Left renal cortex interstitium (tissue), 4 donors: Measurements from ENCODE around the gene SYT13. TPM values are rescaled to one million over a fixed set of nuclear protein-coding genes. Genes with fewer than 3 reads are reported as not detected.

Source experiments
- DNase-seq, 4 donors: peaks; one replicate each; pipeline ENCODE4 v3.0.0-alpha.2; 2013; ENCODE audit warnings: low read depth in 4 of 4, low spot score in 2 of 4, missing footprints in 1 of 4
- polyA plus RNA-seq, 4 donors: library from polyadenylated mRNA; unstranded; fragments of 120-200 nt; gene quantifications; one replicate each; pipeline ENCODE4 v1.2.1, GENCODE V29; 2013; ENCODE audit not compliant: insufficient read length in 4 of 4

SYT13 gene
- polyA plus RNA-seq, 4 donors, result 11.5 to 13.7 (median 13.4) TPM

DNA sequence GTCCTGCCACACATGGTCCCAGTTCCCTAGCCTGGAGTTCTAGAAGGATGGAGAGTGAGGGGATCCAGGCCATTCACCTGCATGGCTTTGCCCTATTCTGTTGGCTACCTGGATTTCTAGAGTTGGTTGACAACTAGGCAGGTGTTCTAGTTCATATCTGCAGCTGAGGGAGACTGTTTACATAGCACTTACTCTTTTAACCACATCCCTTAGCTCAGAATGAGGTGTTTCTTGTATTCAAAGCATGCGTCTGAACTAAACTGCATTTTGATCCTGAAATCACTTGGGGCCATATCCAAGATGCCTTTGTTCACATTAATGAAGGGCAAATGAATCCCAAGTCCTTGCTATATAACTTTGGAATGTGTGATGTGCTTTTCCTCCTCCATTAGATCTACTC lies 60.9 kb downstream of the SYT13 start:
- no peak for DNase-seq

DNA sequence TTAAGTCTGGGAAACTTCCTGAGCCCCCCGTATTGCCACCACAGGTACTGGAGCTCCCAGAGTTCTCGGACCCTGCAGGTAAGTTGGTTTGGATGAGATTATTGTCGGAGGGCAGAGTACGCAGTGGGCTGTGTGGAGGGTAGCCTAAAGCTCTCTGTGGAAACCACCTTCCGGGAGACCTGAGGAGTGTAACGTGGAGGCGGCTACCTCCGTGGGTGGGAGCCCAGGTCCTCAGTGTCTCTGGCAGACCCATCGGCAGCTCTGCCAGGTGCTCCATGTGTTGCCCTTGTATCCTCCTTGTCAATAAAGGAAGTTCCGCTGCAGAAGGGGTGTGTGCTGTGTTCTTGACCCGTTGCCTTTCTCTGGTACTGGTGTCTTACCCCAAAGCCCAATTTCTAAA lies 61.4 kb downstream of the SYT13 start:
- DNase-seq, result no peak

DNA sequence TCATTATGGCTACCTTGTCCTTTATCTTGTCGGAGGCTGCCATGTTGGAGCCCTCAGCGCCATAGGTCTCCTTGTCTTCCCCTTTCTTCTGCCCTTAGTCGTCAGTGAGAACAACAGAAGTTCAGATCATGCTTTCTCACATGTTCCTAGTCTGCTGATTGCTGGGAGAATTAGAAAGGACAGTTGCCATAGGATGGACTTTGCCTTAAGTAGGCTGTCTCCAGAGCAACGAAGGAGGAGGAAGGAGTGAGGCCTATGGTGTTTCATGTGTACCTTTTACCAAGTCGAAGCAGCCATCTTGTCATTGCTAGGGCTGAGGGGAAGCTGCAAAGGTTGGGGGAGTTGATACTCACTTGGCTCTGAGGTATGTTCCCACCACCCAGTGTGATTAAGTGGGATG lies 62.6 kb downstream of the SYT13 start:
- DNase-seq, result no peak

DNA sequence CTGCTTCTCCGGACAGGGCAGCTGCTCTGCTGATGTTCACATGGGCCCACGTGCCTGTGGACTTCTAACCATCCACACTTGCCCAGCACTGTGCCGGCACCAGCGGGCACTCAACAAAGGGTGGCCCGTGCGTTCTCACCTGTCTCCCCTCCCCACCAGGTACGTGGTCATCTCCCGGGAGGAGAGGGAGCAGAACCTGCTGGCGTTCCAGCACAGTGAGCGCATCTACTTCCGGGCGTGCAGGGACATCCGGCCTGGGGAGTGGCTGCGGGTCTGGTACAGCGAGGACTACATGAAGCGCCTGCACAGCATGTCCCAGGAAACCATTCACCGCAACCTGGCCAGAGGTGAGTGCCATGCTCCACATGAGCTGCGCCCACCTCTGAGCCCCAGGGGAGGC lies 66.7 kb downstream of the SYT13 start:
- DNase-seq, result no peak

DNA sequence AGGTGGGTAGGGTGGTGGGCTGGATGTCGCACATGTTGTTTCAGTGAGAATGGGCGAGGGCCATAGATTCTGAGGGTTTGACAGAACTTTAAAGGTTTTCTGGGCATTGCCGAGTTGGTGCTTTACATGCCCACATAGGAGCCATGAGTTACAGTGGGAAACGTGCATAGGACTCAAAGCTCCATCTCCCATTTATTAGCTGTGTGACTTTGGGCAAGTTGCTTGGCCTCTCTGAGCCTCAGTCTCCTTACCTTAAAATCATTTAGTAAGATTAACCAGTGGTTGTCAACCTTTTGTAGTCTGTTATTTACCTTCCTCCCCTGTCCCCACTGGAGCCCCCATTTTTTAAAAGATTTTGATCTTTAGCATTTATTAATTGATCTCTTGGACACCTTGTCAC lies 67.4 kb downstream of the SYT13 start:
- DNase-seq, result no peak

DNA sequence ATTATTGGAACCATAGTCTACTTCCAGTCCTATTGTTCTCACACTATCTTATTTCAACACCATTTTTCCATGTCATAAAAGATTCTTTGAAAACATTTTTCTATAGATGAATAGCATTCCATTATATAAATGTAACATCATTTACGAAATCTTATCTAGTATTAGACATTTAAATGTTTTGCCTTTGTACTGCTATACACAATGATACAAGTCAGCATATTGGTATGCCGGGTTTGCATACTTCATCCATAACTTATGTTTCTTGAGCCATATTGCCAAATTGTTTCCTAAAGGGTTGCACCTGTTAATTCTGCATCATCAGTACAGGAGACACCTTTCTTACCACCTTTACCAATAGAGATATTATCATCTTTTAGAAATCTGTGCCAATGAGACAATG lies 68.2 kb downstream of the SYT13 start:
- no peak for DNase-seq

DNA sequence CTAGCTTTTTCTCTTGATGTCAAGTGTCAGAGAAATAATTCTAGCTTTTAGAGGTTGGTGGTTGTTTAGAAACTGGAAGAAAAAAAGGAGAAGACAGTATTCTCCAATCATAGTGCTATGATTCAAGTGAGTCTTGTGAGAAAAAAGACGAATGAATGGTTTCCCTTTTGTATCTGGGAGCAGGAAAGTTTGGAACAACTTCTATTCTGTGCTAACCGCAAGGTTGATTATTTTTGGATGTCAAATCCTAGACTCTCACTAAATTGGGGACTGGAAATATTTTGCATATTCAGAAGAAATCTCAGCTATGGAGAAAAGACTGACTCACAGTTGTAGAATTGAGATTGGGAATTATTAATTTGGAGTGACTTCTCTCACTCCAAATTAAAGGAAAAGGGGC lies 69.2 kb downstream of the SYT13 start:
- no peak for DNase-seq

DNA sequence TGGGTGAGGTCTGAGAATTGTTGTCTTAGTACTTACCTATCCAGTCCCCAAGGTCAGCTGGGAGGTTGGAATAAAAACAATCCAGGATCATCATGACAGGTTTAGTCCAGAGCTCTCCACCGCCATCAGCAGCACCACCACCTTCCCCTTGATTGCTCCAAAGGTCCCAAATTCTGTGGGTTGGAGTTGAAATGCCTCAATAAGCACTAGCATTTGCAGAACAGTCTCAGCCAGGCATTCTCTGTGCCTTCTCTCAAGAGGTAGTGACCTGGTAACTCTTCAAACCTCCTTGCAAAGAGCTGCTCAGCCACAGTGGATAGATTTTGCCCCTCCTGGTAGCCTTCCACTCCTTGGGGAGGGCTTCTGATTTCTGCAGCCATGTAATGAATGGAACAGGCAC lies 70.1 kb downstream of the SYT13 start:
- no peak for DNase-seq

DNA sequence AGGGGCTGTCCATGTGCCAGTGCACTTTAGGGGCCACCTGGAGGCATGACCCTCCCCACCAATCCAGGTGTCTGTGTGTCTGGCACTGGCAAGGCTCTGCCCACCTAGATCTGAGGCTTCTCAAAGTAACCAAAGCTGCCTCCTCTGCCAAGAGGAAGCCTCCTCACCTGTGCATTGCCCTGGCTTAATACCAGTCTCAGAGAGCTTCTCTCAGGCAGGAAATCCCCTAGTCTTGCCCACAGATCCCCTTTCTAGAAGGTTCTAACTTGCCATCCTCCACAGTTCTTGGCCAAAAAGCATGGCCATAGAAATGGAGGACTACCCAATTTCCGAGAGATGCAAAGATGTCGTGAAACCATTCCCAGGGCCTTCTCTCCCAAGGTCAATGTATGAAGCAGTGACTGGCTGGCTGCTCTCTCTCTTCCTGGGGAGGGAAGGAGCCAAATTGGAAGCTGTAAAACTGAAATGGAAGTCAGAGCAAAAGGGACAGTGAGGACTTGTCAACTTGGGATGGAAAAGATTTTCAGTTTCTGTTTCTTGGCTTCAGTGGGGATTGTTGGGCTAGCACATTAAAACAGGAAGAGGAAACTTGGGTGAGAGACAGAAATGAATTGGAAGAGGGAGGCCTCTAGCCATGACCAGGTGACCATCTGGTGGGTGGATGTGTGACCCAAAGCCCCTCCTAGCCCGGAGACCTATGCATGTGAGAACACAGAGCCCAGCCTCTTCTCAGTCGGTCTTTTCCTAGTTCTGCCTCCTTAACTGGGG lies 70.9 kb downstream of the SYT13 start:
- DNase-seq, result no peak

DNA sequence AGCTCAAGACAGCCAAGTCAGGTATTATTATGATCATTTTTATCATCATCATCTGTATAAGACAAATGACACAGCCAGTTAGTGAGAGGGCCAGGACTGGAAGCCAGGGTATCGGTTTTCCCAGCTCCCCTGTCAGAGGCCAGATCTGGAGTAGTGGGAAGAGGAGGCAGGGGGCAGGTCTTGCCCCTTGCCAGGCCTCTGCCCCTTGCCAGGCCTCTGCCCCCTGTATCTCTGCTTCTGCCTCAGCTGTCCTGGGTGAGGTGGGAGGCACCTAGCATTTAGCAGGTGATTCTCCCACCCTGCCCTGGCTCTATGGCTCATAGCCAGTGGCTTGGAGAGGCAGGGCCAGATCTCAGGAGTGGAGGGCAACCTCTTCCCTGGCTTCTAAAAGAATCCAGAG lies 72.4 kb downstream of the SYT13 start:
- DNase-seq, result no peak

DNA sequence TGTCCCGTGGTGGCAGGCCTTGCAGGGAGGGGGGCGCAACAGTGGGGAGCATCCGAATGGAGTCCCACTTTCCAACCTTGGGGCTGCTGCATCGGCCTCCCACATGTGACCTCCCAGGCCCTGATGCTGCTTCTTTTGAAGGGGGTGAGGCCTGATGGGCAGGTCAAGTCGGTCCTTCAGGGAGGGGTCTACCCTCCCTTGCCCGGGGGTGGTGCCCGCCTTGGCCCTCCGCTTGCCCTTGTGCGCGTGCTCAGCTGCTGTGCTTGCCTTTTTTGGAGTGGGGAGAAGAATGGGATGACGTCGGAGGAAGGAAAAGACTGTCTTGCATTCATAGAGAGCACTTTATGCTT lies 72.8 kb downstream of the SYT13 start:
- no peak for DNase-seq

DNA sequence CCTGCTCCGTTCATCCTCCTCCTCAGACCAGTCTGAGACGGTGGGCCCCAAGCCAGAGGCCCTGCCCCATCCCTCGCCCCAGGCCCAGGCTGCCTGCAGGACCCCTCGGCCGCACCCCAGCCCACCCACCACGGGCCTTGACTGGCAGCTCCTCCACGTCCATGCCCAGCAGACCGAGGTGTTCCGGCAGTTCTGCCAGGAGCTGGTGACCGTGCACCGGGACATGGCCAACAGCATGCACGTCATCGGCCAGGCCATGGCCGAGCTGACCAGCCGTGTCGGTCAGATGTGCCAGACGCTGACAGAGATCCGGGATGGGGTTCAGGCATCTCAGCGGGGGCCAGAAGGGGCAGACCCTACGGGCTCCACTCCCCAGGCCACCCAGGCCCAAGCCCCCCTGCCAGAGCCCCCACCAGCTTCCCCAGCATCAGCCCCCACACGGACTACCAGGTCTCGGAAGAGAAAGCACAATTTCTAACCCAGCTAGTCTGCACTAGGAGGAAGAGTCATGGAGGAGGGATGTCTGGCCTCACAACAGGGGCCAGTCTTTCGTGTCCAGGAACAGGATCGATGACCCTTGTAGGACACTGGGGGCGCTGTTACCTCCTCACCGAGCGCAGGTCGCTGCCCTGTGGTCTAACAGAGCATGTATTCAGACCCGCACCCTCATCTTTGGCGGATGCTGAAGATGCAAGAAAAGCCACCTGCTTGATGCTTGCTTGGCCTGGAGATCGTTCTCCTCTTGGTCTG lies 73.4 kb downstream of the SYT13 start:
- no peak for DNase-seq

DNA sequence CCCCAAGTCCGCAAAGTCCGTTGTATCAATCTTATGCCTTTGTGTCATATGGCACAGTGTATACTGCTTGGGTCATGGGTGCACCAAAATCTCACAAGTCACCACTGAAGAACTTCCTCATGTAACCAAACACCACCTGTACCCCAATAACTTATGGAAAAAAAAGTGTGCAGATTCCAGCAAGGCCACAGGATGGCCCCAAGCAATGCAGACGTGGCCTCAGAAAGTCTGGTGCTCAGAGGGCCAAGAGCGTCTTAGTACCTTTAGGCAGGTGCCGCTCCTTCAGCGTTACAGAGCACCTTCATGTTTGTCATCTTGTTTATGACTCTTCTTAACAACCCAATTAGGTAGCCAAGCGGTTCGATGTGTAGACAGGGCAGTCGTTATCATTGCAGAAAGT lies 74.4 kb downstream of the SYT13 start:
- no peak for DNase-seq

DNA sequence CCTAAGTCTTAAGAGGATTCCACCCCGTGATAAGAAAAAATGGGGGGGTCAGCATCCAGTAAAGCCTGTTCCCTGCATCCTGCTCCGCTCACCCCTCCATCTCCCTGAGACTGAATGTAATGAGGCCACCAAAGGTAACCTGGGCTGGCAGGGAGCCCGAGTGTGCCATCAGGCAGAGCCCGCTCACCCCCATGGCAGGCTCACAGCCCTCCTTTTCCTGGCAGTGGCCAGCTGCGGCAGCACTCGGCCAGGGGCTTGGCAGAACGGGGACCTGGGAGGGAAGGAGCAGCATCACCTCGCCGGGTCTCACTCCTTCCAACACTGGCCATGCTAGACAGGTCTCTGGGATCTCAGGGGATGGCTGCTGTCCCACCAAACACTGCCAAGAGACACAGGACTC lies 75.3 kb downstream of the SYT13 start:
- DNase-seq, result no peak

DNA sequence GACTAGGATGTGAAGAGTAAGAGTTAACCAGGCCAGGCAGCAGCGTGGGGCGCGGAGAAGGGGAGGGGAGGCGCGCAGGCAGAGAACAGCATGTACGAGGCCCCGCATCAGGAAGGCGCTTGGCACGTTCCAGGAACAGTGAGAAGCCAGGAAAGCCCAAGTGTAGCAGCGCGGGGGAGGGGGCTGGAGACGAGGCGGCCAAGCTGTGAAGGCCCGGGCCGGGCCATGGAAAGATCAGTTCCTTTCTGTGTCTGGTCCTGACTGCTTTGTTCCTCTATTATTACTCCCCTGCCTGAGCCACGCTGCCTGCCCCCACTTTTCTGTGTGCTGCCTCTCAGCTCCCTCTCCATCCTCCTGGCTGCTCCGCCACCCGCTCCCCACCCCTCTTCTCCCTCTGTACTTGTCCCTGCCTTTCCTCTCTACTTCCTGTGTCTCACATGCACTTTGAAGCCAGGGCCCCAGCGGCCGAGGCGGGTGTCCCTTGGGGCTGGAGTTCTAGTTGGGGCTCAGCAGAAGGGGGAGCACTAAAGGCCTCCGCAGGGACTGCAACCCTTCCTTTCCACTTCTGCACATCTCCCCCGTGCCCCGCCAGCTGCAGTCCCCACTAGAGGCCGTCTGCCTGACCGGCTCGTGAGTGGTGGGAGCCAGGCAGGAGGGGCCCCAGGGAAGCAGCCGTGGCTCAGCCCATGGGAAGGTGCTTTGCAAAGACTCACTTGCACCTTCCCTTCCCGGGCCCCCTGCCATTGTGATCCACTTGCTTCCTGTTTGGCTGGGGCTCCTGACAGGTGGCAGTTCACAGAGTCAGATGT lies 76.0 kb downstream of the SYT13 start:
- DNase-seq, result peak; percentile 69 to 79 (median 70)

DNA sequence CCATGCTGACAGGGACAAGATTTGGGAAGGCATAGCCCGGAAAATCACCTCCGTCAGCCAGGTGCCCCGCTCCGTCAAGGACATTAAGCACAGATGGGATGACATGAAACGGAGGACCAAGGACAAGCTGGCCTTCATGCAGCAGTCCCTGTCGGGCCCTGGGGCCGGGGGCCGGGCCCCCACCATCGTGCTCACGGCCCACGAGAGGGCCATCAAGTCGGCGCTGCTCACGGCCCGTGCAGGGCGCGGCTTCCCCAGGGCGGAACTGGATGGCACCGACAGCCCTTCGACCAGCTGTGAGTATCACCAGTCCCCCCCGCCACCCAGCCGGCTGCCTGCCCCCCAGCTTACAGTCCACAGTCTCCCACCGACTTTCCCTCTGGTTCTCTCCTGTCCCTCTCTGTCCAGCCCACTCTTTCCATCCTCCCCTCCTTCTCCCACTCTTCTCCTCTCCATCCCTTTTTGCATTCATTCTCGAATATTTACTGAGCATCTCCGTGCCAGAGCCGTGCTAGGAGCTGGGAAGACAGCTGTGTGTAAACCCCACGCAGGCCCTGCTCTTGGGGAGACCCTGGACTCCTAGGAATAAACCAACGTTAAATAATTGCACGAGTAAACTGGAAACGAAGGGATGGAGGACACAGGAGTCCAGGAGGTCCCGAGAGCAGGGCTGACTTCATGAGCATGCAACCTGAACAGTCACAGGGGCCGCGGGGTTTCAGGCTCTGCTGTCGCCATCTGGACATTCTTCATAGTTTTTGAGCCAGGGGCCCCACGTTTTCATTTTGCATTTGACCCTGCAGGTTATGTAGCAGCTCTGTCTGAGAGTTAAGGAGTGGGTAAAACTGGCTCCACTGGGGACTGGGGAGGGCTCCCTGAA lies 76.9 kb downstream of the SYT13 start:
- no peak for DNase-seq

DNA sequence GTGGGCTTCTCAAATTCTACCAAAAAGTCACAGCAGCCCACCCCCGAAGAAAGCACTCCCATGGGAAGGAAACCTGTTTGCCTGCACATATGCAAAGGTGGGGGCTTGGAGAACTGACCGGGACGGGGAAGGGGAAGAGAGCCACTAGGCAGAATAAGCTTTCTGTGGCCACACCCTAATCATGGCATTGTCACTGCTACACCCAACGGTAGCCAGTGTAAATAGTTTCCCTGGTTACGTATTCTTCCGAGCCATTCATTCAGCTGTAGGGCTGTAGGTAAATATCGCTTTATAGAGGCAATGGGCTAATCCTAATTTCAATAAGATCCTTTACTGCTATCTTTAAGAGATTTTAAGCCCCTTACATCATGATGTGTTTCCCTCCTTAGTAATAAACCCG lies 78.0 kb downstream of the SYT13 start:
- no peak for DNase-seq

DNA sequence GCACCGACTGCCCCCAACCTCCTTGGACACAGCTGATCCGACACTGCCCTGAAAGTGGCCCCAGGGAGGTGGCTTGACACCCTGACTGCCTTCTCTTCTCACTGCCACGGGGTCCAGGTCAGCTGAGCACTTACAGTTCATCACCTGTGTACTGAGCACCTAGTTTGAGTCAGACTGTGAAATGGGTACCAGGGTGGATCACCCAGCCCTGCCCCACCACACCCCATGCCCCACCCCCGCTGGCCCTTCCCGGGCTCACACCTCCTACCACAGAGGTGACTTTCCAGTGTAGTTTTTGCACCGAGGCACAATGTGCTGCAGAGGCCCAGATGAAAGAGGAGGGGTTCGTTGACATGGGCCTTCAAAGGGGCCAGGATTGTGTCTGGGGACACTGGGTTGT lies 80.2 kb downstream of the SYT13 start:
- DNase-seq, result no peak

DNA sequence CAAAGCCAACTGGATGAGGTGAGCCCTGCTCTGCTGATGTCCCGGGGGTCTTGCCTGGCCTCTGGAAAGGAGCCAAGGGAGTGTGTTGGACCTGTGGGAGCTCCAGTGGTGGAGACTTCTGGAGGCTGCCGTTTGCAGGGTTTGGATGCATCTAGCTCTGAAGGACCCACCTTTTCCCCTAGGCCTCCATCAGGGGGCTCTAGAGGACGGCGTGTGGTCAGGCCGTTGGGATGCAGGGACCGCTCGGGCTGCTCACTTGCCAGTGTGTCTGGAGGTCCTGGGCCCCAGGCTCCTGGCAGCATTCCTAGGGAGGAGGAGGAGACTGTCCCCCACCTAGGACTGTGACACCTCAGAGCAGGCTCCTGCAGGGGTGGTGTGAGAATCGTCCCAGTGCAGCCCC lies 81.4 kb downstream of the SYT13 start:
- no peak for DNase-seq

DNA sequence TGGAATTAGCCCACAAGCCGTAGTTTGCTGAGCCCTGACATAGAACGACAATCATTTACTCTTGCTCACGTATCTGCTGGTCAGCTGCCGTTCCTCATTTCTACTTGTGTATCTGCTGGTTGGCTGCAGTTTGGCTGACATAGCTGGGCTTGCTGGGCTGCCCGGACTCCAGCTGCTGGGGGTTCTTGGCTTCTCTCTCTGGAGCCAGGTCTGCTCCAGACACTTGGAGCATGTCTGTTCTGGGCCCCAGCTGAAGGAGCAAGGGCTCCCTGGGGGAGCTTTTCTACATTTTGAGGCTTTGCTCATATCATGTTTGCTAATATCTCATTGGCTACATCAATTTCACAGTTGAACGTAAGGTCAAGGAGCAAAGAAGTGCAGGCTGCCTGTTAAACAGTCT lies 92.4 kb downstream of the SYT13 start:
- no peak for DNase-seq
